WTC11 (cell line): Measurements from ENCODE around the gene DLGAP4. TPM values are rescaled to one million over a fixed set of nuclear protein-coding genes. Genes with fewer than 3 reads are reported as not detected.

Source experiments
- ATAC-seq: fragments of 200-7000 bp; cut with Tn5 transposase; 2 replicates; pipeline ENCODE4 v1.10.0; 2021; ENCODE audit warnings: mild to moderate bottlenecking, moderate library complexity
- CTCF ChIA-PET: fragments of 300-600 bp; sonication (Branson Sonifier 250); formaldehyde crosslinking; loops from one replicate; lab custom pipeline; 2021; ENCODE audit warnings: antibody characterized with exemption; lab: Charles Lee
- POLR2A ChIA-PET: fragments of 350-600 bp; sonication (Branson Sonifier 250); formaldehyde crosslinking; loops from one replicate; lab custom pipeline; 2021; ENCODE audit warnings: antibody characterized with exemption; lab: Charles Lee
- DNase-seq: peaks from one replicate; pipeline ENCODE4 v3.0.0; 2021; ENCODE audit warnings: low spot score
- H3K27ac Mint-ChIP-seq: 2 replicates; pipeline ENCODE4 v1.8.0; 2021; ENCODE audit warnings: mixed read lengths
- H3K27me3 Mint-ChIP-seq: 2 replicates; pipeline ENCODE4 v1.8.0; 2021; ENCODE audit warnings: low read depth, mild to moderate bottlenecking, moderate library complexity, mixed read lengths
- H3K36me3 Mint-ChIP-seq: 2 replicates; pipeline ENCODE4 v1.8.0; 2021; ENCODE audit warnings: mixed read lengths
- H3K4me1 Mint-ChIP-seq: 2 replicates; pipeline ENCODE4 v1.8.0; 2022; ENCODE audit warnings: mixed read lengths
- H3K4me3 Mint-ChIP-seq: 2 replicates; pipeline ENCODE4 v1.8.0; 2021; ENCODE audit warnings: mild to moderate bottlenecking, moderate library complexity, mixed read lengths
- H3K9me3 Mint-ChIP-seq: 2 replicates; pipeline ENCODE4 v1.8.0; 2021; ENCODE audit warnings: mixed read lengths
- ATF1 ChIP-seq: sonication (generic); formaldehyde crosslinking; IDR thresholded peaks from 2 replicates; pipeline ENCODE4 v1.8.1; 2023; ENCODE audit warnings: mild to moderate bottlenecking, moderate library complexity, missing genetic modification reagents
- CBFB ChIP-seq: sonication (generic); formaldehyde crosslinking; IDR thresholded peaks from 2 replicates; pipeline ENCODE4 v1.8.1; 2022; ENCODE audit warnings: mild to moderate bottlenecking, low read depth, missing genetic modification reagents
- CDX4 ChIP-seq: fragments of 250-450 bp; sonication (Bioruptor Pico); IDR thresholded peaks from 2 replicates; pipeline ENCODE4 v1.9.0; 2021; ENCODE audit warnings: moderate library complexity, mild to moderate bottlenecking, inconsistent platforms, borderline replicate concordance
- ESRRA ChIP-seq: sonication (generic); formaldehyde crosslinking; IDR thresholded peaks from 2 replicates; pipeline ENCODE4 v1.8.1; 2022; ENCODE audit warnings: mild to moderate bottlenecking, missing genetic modification reagents, borderline replicate concordance
- FOXJ3 ChIP-seq: sonication (generic); formaldehyde crosslinking; IDR thresholded peaks from 2 replicates; pipeline ENCODE4 v1.9.0; 2021; ENCODE audit warnings: missing genetic modification reagents, mild to moderate bottlenecking, borderline replicate concordance
- JAZF1 ChIP-seq: fragments of 250-450 bp; sonication (Bioruptor Pico); IDR thresholded peaks from 2 replicates; pipeline ENCODE4 v1.9.0; 2021; ENCODE audit warnings: moderate library complexity, mild to moderate bottlenecking, inconsistent platforms
- MAX ChIP-seq: sonication (generic); formaldehyde crosslinking; IDR thresholded peaks from 2 replicates; pipeline ENCODE4 v1.8.0; 2022; ENCODE audit warnings: mild to moderate bottlenecking, missing genetic modification reagents
- MLX ChIP-seq: sonication (generic); formaldehyde crosslinking; IDR thresholded peaks from 2 replicates; pipeline ENCODE4 v1.8.1; 2023; ENCODE audit warnings: mild to moderate bottlenecking, missing genetic modification reagents, moderate library complexity
- NFE2L1 ChIP-seq: sonication (generic); formaldehyde crosslinking; IDR thresholded peaks from 2 replicates; pipeline ENCODE4 v1.8.1; 2023; ENCODE audit warnings: missing genetic modification reagents
- SOX15 ChIP-seq: fragments of 250-450 bp; sonication (Bioruptor Pico); IDR thresholded peaks from 2 replicates; pipeline ENCODE4 v1.9.0; 2021; ENCODE audit warnings: mild to moderate bottlenecking
- SP1 ChIP-seq: sonication (generic); formaldehyde crosslinking; conservative IDR thresholded peaks from 2 replicates; pipeline ENCODE4 v1.8.1; 2022; ENCODE audit warnings: missing genetic modification reagents
- USF1 ChIP-seq: sonication (generic); formaldehyde crosslinking; IDR thresholded peaks from 2 replicates; pipeline ENCODE4 v1.8.0; 2022; ENCODE audit warnings: mild to moderate bottlenecking, missing genetic modification reagents
- ZBTB21 ChIP-seq: sonication (generic); formaldehyde crosslinking; IDR thresholded peaks from 2 replicates; pipeline ENCODE4 v1.8.1; 2023; ENCODE audit warnings: mild to moderate bottlenecking, missing genetic modification reagents, borderline replicate concordance
- ZNF281 ChIP-seq: sonication (generic); formaldehyde crosslinking; IDR thresholded peaks from 2 replicates; pipeline ENCODE4 v1.8.0; 2023; ENCODE audit warnings: mild to moderate bottlenecking, missing genetic modification reagents
- ZNF416 ChIP-seq: fragments of 250-450 bp; sonication (Bioruptor Pico); IDR thresholded peaks from 2 replicates; pipeline ENCODE4 v1.9.0; 2021; ENCODE audit warnings: mild to moderate bottlenecking, inconsistent platforms
- total RNA-seq: library from RNA; stranded (reverse); gene quantifications from 3 replicates; pipeline ENCODE4 v1.2.3, GENCODE V29; 2021
- TF ChIP-seq, protein P1 (sequence below): sonication (generic); formaldehyde crosslinking; conservative IDR thresholded peaks from 2 replicates; pipeline ENCODE4 v1.8.1; 2023; ENCODE audit warnings: mild to moderate bottlenecking, low read depth, missing genetic modification reagents, moderate library complexity
- TF ChIP-seq, protein P2 (sequence below): sonication (generic); formaldehyde crosslinking; IDR thresholded peaks from 2 replicates; pipeline ENCODE4 v1.8.1; 2023; ENCODE audit warnings: mild to moderate bottlenecking, missing genetic modification reagents, moderate library complexity
- TF ChIP-seq, protein P3 (sequence below): sonication (generic); formaldehyde crosslinking; IDR thresholded peaks from 2 replicates; pipeline ENCODE4 v1.8.1; 2022; ENCODE audit warnings: mild to moderate bottlenecking, missing genetic modification reagents, moderate library complexity, borderline replicate concordance

DLGAP4 gene
- total RNA-seq, 1 experiment from 2014 or later: 52.6 TPM

DNA sequence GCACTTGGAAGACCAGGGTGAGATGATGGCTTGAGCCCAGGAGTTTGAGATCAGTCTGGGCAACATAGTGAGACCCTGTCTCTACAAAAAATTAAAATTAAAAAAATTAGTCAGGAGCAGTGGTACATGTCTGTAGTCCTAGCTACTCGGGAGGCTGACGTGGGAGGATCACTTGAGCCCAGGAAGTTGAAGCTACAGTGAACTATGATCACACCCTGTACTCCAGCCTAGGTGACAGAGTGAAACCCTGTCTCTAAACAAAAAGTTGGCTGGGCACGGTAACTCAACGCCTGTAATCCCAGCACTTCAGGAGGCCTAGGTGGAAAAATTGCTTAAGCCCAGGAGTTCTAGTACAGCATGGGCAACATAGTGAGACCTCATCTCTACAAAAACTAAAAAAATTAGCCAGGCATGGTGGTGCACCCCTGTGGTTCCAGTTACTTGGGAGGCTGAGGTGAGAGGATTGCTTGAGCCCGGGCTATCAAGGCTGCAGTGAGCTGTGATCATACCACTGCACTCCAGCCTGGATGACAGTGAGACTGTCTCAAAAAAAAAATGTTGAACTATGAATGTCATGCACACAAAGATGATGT, 174.4 kb downstream of the DLGAP4 start:
- no peak overlapping the region for H3K27ac Mint-ChIP-seq
- no peak for DNase-seq
- ChIA-PET CTCF (interaction anchor here (0.5 to 1.5 kb wide), 6 partner anchors 12 to 278 kb away, joined by 3 to 7 read pairs (median 4); no protein-coding TSS in a partner anchor), POLR2A (interaction anchor here (0.6 kb wide), 1 partner anchor 266 kb away, joined by 3 read pairs; no protein-coding TSS in a partner anchor)
- no peaks in the 10 kb centered on the region for H3K9me3 Mint-ChIP-seq
- no peak overlapping the region for H3K4me3 Mint-ChIP-seq
- no peaks in the 10 kb centered on the region for H3K36me3 Mint-ChIP-seq
- no peaks in the 10 kb centered on the region for H3K27me3 Mint-ChIP-seq
- H3K4me1 Mint-ChIP-seq: no peaks in the 10 kb centered on the region
- ATAC-seq: no peak
- TF ChIP-seq ATF1 (CRISPR knock-in tag) (no peak), USF1 (no peak), FOXJ3 (CRISPR knock-in tag) (no peak), CDX4 (CRISPR knock-in tag) (no peak), MAX (no peak), MLX (CRISPR knock-in tag) (no peak), SOX15 (CRISPR knock-in tag) (no peak), ZNF281 (CRISPR knock-in tag) (no peak), CBFB (CRISPR knock-in tag) (no peak), JAZF1 (CRISPR knock-in tag) (no peak), ZBTB21 (CRISPR knock-in tag) (no peak), ESRRA (no peak), NFE2L1 (CRISPR knock-in tag) (no peak), SP1 (CRISPR knock-in tag) (no peak), ZNF416 (no peak)
- TF ChIP-seq, protein P1, sequence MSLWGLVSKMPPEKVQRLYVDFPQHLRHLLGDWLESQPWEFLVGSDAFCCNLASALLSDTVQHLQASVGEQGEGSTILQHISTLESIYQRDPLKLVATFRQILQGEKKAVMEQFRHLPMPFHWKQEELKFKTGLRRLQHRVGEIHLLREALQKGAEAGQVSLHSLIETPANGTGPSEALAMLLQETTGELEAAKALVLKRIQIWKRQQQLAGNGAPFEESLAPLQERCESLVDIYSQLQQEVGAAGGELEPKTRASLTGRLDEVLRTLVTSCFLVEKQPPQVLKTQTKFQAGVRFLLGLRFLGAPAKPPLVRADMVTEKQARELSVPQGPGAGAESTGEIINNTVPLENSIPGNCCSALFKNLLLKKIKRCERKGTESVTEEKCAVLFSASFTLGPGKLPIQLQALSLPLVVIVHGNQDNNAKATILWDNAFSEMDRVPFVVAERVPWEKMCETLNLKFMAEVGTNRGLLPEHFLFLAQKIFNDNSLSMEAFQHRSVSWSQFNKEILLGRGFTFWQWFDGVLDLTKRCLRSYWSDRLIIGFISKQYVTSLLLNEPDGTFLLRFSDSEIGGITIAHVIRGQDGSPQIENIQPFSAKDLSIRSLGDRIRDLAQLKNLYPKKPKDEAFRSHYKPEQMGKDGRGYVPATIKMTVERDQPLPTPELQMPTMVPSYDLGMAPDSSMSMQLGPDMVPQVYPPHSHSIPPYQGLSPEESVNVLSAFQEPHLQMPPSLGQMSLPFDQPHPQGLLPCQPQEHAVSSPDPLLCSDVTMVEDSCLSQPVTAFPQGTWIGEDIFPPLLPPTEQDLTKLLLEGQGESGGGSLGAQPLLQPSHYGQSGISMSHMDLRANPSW: no peak
- TF ChIP-seq, protein P2, sequence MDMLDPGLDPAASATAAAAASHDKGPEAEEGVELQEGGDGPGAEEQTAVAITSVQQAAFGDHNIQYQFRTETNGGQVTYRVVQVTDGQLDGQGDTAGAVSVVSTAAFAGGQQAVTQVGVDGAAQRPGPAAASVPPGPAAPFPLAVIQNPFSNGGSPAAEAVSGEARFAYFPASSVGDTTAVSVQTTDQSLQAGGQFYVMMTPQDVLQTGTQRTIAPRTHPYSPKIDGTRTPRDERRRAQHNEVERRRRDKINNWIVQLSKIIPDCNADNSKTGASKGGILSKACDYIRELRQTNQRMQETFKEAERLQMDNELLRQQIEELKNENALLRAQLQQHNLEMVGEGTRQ (CRISPR knock-in tag): no peak
- TF ChIP-seq, protein P3, sequence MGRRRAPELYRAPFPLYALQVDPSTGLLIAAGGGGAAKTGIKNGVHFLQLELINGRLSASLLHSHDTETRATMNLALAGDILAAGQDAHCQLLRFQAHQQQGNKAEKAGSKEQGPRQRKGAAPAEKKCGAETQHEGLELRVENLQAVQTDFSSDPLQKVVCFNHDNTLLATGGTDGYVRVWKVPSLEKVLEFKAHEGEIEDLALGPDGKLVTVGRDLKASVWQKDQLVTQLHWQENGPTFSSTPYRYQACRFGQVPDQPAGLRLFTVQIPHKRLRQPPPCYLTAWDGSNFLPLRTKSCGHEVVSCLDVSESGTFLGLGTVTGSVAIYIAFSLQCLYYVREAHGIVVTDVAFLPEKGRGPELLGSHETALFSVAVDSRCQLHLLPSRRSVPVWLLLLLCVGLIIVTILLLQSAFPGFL (CRISPR knock-in tag): no peak
